H9 (cell line): ENCODE measurements around the gene KIF16B. TPM values are rescaled to one million over a fixed set of nuclear protein-coding genes. Genes with fewer than 3 reads are reported as not detected.

ENCODE experiments used
- DNase-seq: peaks from one replicate; pipeline ENCODE4 v3.0.0-alpha.2; 2017
- H2AFZ ChIP-seq: one replicate; pipeline ENCODE4 v1.6.1; 2013; ENCODE audit warnings: mild to moderate bottlenecking, low read length, control low read depth, moderate library complexity
- H2AK5ac ChIP-seq: 2 replicates; pipeline ENCODE4 v1.6.1; 2013; ENCODE audit warnings: low read length, control low read depth, mixed read lengths; ENCODE audit not compliant: insufficient read length
- H2BK120ac ChIP-seq: one replicate; pipeline ENCODE4 v1.6.1; 2013; ENCODE audit warnings: low read depth, mild to moderate bottlenecking, low read length, control low read depth, inconsistent platforms; ENCODE audit not compliant: poor library complexity, severe bottlenecking
- H2BK12ac ChIP-seq: 2 replicates; pipeline ENCODE4 v1.6.1; 2013; ENCODE audit warnings: low read length, control low read depth, mixed read lengths, low read depth; ENCODE audit not compliant: insufficient read length
- H2BK15ac ChIP-seq: 2 replicates; pipeline ENCODE4 v1.6.1; 2013; ENCODE audit warnings: low read depth, low read length, control low read depth
- H2BK20ac ChIP-seq: one replicate; pipeline ENCODE4 v1.6.1; 2013; ENCODE audit warnings: low read depth, mild to moderate bottlenecking, low read length, control low read depth, inconsistent platforms; ENCODE audit not compliant: poor library complexity, severe bottlenecking
- H2BK5ac ChIP-seq: 2 replicates; pipeline ENCODE4 v1.6.1; 2013; ENCODE audit warnings: low read length, control low read depth, mixed read lengths; ENCODE audit not compliant: insufficient read length
- H3K14ac ChIP-seq: 2 replicates; pipeline ENCODE4 v1.6.1; 2013; ENCODE audit warnings: low read length, control low read depth; ENCODE audit not compliant: insufficient read depth
- H3K18ac ChIP-seq: 2 replicates; pipeline ENCODE4 v1.6.1; 2013; ENCODE audit warnings: low read depth, mild to moderate bottlenecking, mixed read lengths, low read length, control low read depth; ENCODE audit not compliant: insufficient read length
- H3K23ac ChIP-seq: 2 replicates; pipeline ENCODE4 v1.6.1; 2013; ENCODE audit warnings: low read length, control low read depth, mixed read lengths, low read depth; ENCODE audit not compliant: insufficient read length
- H3K23me2 ChIP-seq: 2 replicates; pipeline ENCODE4 v1.6.1; 2013; ENCODE audit warnings: low read depth, mild to moderate bottlenecking, mixed read lengths, low read length, control low read depth; ENCODE audit not compliant: insufficient read length, poor library complexity, severe bottlenecking
- H3K27ac ChIP-seq: 2 replicates; pipeline ENCODE4 v1.5.1; 2013; ENCODE audit warnings: low read length, control low read depth, mixed read lengths, low read depth; ENCODE audit not compliant: insufficient read length
- H3K27me3 ChIP-seq: 2 replicates; pipeline ENCODE4 v1.6.1; 2013; ENCODE audit warnings: low read length, control low read depth, inconsistent platforms; ENCODE audit not compliant: insufficient read depth
- H3K4ac ChIP-seq: 2 replicates; pipeline ENCODE4 v1.6.1; 2013; ENCODE audit warnings: low read depth, mild to moderate bottlenecking, control low read depth, inconsistent platforms, low read length, moderate library complexity
- H3K4me1 ChIP-seq: 2 replicates; pipeline ENCODE4 v1.6.1; 2013; ENCODE audit warnings: low read length, control low read depth, inconsistent platforms; ENCODE audit not compliant: insufficient read depth
- H3K4me2 ChIP-seq: 2 replicates; pipeline ENCODE4 v1.6.1; 2013; ENCODE audit warnings: low read length, control low read depth, mixed read lengths; ENCODE audit not compliant: insufficient read length, insufficient read depth
- H3K56ac ChIP-seq: 2 replicates; pipeline ENCODE4 v1.6.1; 2013; ENCODE audit warnings: low read depth, mild to moderate bottlenecking, mixed read lengths, low read length, control low read depth; ENCODE audit not compliant: insufficient read length
- H3K79me1 ChIP-seq: 2 replicates; pipeline ENCODE4 v1.6.1; 2013; ENCODE audit warnings: low read depth, mild to moderate bottlenecking, moderate library complexity, low read length, control low read depth, inconsistent platforms; ENCODE audit not compliant: insufficient read depth, poor library complexity, severe bottlenecking
- H3K79me2 ChIP-seq: 2 replicates; pipeline ENCODE4 v1.6.1; 2013; ENCODE audit warnings: low read length, control low read depth, inconsistent platforms; ENCODE audit not compliant: insufficient read depth
- H3K9ac ChIP-seq: 2 replicates; pipeline ENCODE4 v1.6.1; 2013; ENCODE audit warnings: low read length, control low read depth, mixed read lengths; ENCODE audit not compliant: insufficient read length; ENCODE audit errors: extremely low read depth
- H3K9me3 ChIP-seq: one replicate; pipeline ENCODE4 v1.6.1; 2013; ENCODE audit warnings: low read depth, low read length, inconsistent platforms; ENCODE audit not compliant: control insufficient read depth
- H3T11ph ChIP-seq: one replicate; pipeline ENCODE4 v1.6.1; 2013; ENCODE audit warnings: mild to moderate bottlenecking, low read length, control low read depth, inconsistent platforms
- H4K20me1 ChIP-seq: one replicate; pipeline ENCODE4 v1.6.1; 2013; ENCODE audit not compliant: control insufficient read depth, insufficient read length, insufficient read depth
- H4K5ac ChIP-seq: 2 replicates; pipeline ENCODE4 v1.6.1; 2013; ENCODE audit warnings: low read depth, mild to moderate bottlenecking, mixed read lengths, low read length, control low read depth; ENCODE audit not compliant: insufficient read length
- H4K8ac ChIP-seq: replicated peaks from 2 replicates; pipeline ENCODE4 v1.6.1; 2013; ENCODE audit warnings: low read length, control low read depth, mixed read lengths, low read depth; ENCODE audit not compliant: insufficient read length
- H4K91ac ChIP-seq: 2 replicates; pipeline ENCODE4 v1.6.1; 2013; ENCODE audit warnings: low read depth, mild to moderate bottlenecking, moderate library complexity, mixed read lengths, low read length, control low read depth; ENCODE audit not compliant: insufficient read length
- H3K27ac Mint-ChIP-seq, 3 experiments: 2 replicates in 2 of 3; 3 replicates in 1 of 3; pipeline ENCODE4 v1.8.0; 2020 to 2021; ENCODE audit warnings: mixed read lengths in 3 of 3, mild to moderate bottlenecking in 1 of 3, moderate library complexity in 1 of 3
- H3K27me3 Mint-ChIP-seq: 2 replicates; pipeline ENCODE4 v1.8.0; 2021; ENCODE audit warnings: low read depth, mild to moderate bottlenecking, moderate library complexity, mixed read lengths
- H3K36me3 Mint-ChIP-seq, 3 experiments: 2 replicates in 2 of 3; 3 replicates in 1 of 3; pipeline ENCODE4 v1.8.0; 2020 to 2021; ENCODE audit warnings: low read depth in 3 of 3, mixed read lengths in 3 of 3; ENCODE audit not compliant: insufficient read depth in 1 of 3
- H3K4me1 Mint-ChIP-seq, 2 experiments: 2 replicates each; pipeline ENCODE4 v1.8.0; 2020; ENCODE audit warnings: mixed read lengths in 2 of 2
- H3K4me3 Mint-ChIP-seq, 2 experiments: 2 replicates in 1 of 2; 3 replicates in 1 of 2; pipeline ENCODE4 v1.8.0; 2020 to 2021; ENCODE audit warnings: mild to moderate bottlenecking in 2 of 2, mixed read lengths in 2 of 2, moderate library complexity in 1 of 2
- H3K9me3 Mint-ChIP-seq, 2 experiments: 2 replicates in 1 of 2; 3 replicates in 1 of 2; pipeline ENCODE4 v1.8.0; 2020; ENCODE audit warnings: mild to moderate bottlenecking in 2 of 2, mixed read lengths in 2 of 2, moderate library complexity in 1 of 2
- WGBS: extraction: QIAGEN DNeasy Blood & Tissue Kit; methylation state at CpG from one replicate; pipeline ENCODE4 v1.1.7; 2013; ENCODE audit warnings: missing lambda C conversion rate, low lambda C conversion rate, mixed read lengths; ENCODE audit not compliant: insufficient read length; ENCODE audit errors: extremely low coverage; 5-methylcytosine and 5-hydroxymethylcytosine counted together
- total RNA-seq: library from RNA; stranded (reverse); gene quantifications from 2 replicates; pipeline ENCODE4 v1.2.1, GENCODE V29; 2021
- TF ChIP-seq, protein P1 (sequence below): fragments of 200-600 bp; sonication (generic); conservative IDR thresholded peaks from 3 replicates; pipeline ENCODE4 v1.8.0; 2021; ENCODE audit warnings: antibody characterized with exemption, mild to moderate bottlenecking

Gene KIF16B
- total RNA-seq, 1 experiment from 2014 or later: 7.4 TPM

DNA sequence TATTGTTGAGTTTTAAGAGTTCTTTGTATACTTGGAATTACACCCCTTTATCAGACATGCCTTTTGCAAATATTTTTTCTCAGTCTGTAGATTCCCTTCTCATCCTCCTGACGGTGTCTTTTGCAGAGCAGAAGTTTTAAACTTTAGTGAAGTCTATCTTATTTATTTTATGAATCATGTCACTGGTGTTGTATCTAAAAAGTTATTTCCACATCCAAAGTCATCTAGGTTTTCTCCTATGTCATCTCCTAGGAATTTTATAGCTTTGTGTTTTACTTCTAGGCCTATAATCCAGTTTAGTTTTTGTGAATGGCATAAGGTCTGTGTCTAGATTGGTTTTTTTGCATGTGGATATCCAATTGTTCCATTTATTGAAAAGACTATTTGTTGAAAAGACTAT, 271.3 kb downstream of the KIF16B start:
- Histone ChIP-seq H3K18ac (no peak overlapping the region), H3K14ac (no peak overlapping the region), H3K23me2 (no peaks in the 10 kb centered on the region), H3K9me3 (no peaks in the 10 kb centered on the region), H3K4me1 (no peaks in the 10 kb centered on the region), H3K56ac (no peak overlapping the region), H2BK20ac (no peak overlapping the region), H2BK120ac (no peak overlapping the region), H2AFZ (no peak overlapping the region), H4K91ac (no peak overlapping the region), H3K23ac (no peak overlapping the region), H3K79me1 (no peaks in the 10 kb centered on the region), H2BK15ac (no peak overlapping the region), H3K27me3 (no peaks in the 10 kb centered on the region), H3K4ac (no peak overlapping the region), H3K4me2 (no peak overlapping the region), H4K8ac (no peak overlapping the region), H2BK5ac (no peak overlapping the region), H4K5ac (no peak overlapping the region), H3K79me2 (no peaks in the 10 kb centered on the region), H4K20me1 (no peaks in the 10 kb centered on the region), H3K9ac (no peak overlapping the region), H3K27ac (no peak overlapping the region), H2BK12ac (no peak overlapping the region), H3T11ph (no peak overlapping the region), H2AK5ac (no peak overlapping the region)
- H3K27me3 Mint-ChIP-seq: no peaks in the 10 kb centered on the region
- H3K36me3 Mint-ChIP-seq: peaks cover 21 to 25% (median 24%) of the 10 kb centered on the region in 3 experiments
- no peak overlapping the region for H3K4me3 Mint-ChIP-seq
- TF ChIP-seq, protein P1, sequence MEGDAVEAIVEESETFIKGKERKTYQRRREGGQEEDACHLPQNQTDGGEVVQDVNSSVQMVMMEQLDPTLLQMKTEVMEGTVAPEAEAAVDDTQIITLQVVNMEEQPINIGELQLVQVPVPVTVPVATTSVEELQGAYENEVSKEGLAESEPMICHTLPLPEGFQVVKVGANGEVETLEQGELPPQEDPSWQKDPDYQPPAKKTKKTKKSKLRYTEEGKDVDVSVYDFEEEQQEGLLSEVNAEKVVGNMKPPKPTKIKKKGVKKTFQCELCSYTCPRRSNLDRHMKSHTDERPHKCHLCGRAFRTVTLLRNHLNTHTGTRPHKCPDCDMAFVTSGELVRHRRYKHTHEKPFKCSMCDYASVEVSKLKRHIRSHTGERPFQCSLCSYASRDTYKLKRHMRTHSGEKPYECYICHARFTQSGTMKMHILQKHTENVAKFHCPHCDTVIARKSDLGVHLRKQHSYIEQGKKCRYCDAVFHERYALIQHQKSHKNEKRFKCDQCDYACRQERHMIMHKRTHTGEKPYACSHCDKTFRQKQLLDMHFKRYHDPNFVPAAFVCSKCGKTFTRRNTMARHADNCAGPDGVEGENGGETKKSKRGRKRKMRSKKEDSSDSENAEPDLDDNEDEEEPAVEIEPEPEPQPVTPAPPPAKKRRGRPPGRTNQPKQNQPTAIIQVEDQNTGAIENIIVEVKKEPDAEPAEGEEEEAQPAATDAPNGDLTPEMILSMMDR: no peak
- no peaks in the 10 kb centered on the region for H3K4me1 Mint-ChIP-seq
- no CpG with 5 or more reads among the region's 1 CpG for WGBS
- no peak for DNase-seq
- no peak overlapping the region for H3K27ac Mint-ChIP-seq
- peaks cover 19 to 31% of the 10 kb centered on the region in 2 experiments for H3K9me3 Mint-ChIP-seq
